SK-N-SH treated with all-trans-retinoic acid at 6 μM for 48 hours (cell line): ENCODE measurements around the gene ADGRG7.

ENCODE experiments used
- BACH2 ChIP-seq: fragments of 250-450 bp; sonication (Bioruptor Pico); IDR thresholded peaks from 2 replicates; pipeline ENCODE4 v1.9.0; 2021; ENCODE audit warnings: mild to moderate bottlenecking, borderline replicate concordance
- ZC3H10 ChIP-seq: fragments of 250-450 bp; sonication (Bioruptor Pico); IDR thresholded peaks from 2 replicates; pipeline ENCODE4 v1.5.1; 2021; ENCODE audit warnings: mild to moderate bottlenecking, moderate library complexity
- TF ChIP-seq, protein P1 (sequence below): fragments of 250-450 bp; sonication (Bioruptor Pico); IDR thresholded peaks from 2 replicates; pipeline ENCODE4 v1.5.1; 2021; ENCODE audit warnings: mild to moderate bottlenecking, moderate library complexity

DNA sequence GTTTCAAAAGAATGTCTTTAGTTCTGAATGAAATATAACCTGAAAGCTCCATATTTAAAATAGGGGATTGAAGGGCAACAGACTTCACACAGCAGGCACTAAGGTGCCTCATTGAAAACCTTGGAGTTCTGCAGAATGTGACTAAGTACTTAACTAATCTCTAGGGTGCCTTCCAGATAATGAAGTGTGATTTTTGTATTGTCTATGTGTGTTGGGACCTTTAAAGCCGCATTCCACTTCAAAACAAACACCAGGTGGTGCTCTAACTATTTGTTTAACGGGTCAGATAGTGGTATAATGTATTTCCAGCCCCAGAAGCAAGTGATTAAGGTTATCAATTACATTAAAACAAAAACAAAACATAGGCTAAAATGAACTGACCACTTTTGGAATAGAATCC lies 127.9 kb downstream of the ADGRG7 start:
- TF ChIP-seq, protein P1, sequence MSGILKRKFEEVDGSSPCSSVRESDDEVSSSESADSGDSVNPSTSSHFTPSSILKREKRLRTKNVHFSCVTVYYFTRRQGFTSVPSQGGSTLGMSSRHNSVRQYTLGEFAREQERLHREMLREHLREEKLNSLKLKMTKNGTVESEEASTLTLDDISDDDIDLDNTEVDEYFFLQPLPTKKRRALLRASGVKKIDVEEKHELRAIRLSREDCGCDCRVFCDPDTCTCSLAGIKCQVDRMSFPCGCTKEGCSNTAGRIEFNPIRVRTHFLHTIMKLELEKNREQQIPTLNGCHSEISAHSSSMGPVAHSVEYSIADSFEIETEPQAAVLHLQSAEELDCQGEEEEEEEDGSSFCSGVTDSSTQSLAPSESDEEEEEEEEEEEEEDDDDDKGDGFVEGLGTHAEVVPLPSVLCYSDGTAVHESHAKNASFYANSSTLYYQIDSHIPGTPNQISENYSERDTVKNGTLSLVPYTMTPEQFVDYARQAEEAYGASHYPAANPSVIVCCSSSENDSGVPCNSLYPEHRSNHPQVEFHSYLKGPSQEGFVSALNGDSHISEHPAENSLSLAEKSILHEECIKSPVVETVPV (CRISPR knock-in tag), result no peak
- TF ChIP-seq ZC3H10 (CRISPR knock-in tag) (no peak), BACH2 (no peak)
